Ovary (tissue), 9 donors: ENCODE measurements around the gene RPL15. TPM values are rescaled to one million over a fixed set of nuclear protein-coding genes. Genes with fewer than 3 reads are reported as not detected.
A peak's percentile ranks its signal among the peaks of the same experiment; 100 is the strongest.

Source experiments
- DNase-seq, 5 donors: peaks; one replicate each; pipeline ENCODE4 v3.0.0-alpha.2; 2019 to 2020
- H3K27ac ChIP-seq, 2 donors: fragments of 200-600 bp; one replicate each; pipeline versions ENCODE4 v1.5.1 to v1.8.0; 2019 to 2022
- H3K27me3 ChIP-seq: fragments of 200-600 bp; one replicate; pipeline ENCODE4 v1.8.0; 2022
- H3K36me3 ChIP-seq: fragments of 200-600 bp; sonication (generic); one replicate; pipeline ENCODE4 v1.5.1; 2019
- H3K4me1 ChIP-seq: one replicate; pipeline ENCODE4 v1.8.1; 2013; ENCODE audit warnings: mild to moderate bottlenecking, moderate library complexity; ENCODE audit not compliant: insufficient read depth
- H3K4me3 ChIP-seq: fragments of 200-600 bp; sonication (generic); one replicate; pipeline ENCODE4 v1.5.1; 2017
- H3K9me3 ChIP-seq, 2 donors: fragments of 200-600 bp in 1 of 2; sonication (generic) in 1 of 2; one replicate each; pipeline versions ENCODE4 v1.5.1 to v1.8.1; 2013 to 2019; ENCODE audit warnings: mild to moderate bottlenecking in 1 of 2, moderate library complexity in 1 of 2
- CTCF ChIP-seq, 3 donors: fragments of 450-650 bp in 2 of 3; fragments of 200-600 bp in 1 of 3; IDR thresholded peaks; one replicate each; pipeline versions ENCODE4 v1.5.1 to v1.8.0; 2016 to 2022; ENCODE audit warnings: antibody characterized with exemption in 3 of 3, mild to moderate bottlenecking in 1 of 3
- EP300 ChIP-seq: sonication (generic); formaldehyde crosslinking; IDR thresholded peaks from one replicate; pipeline ENCODE4 v1.6.1; 2017; ENCODE audit warnings: antibody characterized with exemption
- POLR2A ChIP-seq: fragments of 450-650 bp; IDR thresholded peaks from one replicate; pipeline ENCODE4 v1.6.1; 2017; ENCODE audit warnings: antibody characterized with exemption, mild to moderate bottlenecking, moderate library complexity
- WGBS, 3 donors: extraction: QIAGEN DNeasy Blood & Tissue Kit in 1 of 3; methylation state at CpG; one replicate each; pipeline versions ENCODE4 v1.1.5 to v1.1.7; 2013 to 2017; 5-methylcytosine and 5-hydroxymethylcytosine counted together
- intact Hi-C, 4 donors: fragments of 100-400 bp; cut with DNase I; formaldehyde crosslinking; loops; one replicate each; pipeline versions ENCODE4 v1.11.0 to v1.15.1; 2022 to 2023
- polyA plus RNA-seq, 2 donors: library from polyadenylated mRNA; stranded (reverse); fragments of 200-250 nt in 1 of 2; fragments of 350-450 nt in 1 of 2; fragmentation: Illumina TruSeq in 1 of 2; extraction: RNeasy Lipid Tissue Mini Kit (QIAGEN cat#74804) in 1 of 2; gene quantifications; one replicate each; pipeline ENCODE4 v1.2.3, GENCODE V29; 2013 to 2014
- total RNA-seq, 7 donors: library from RNA; depleted of rRNA in 2 of 7; stranded (reverse); fragments of >200 nt in 2 of 7; fragmentation: NEBNext Ultra II Directional in 3 of 7; extraction: Animal tissue kit (Norgen Biotek cat#: 25700) in 3 of 7; gene quantifications; one replicate each; pipeline versions ENCODE4 v1.1.0 to v1.2.4, GENCODE V29; 2016 to 2023
- donor health status: DM: no; HTN: no; CAD: no; lungs with moderate emphysema.
- donor health status: DM: no; HTN: no; CAD: no.
- donor health status: Bipolar disorder and iron deficiency.
- donor health status: DM: yes; HTN: yes; CAD: no.
- donor health status: DM: no; HTN: no; CAD: no.
- donor health status: DM: yes; HTN: yes; CAD: no.

RPL15 gene
- total and polyA plus RNA-seq, 9 donors = 3,013 to 6,966 (median 4,015) TPM

GRCh38 chr3:23944007-23944783, 27.3 kb downstream of the RPL15 start:
- H3K9me3 ChIP-seq = no peaks in the 10 kb centered on the region
- H3K27ac ChIP-seq = peak overlapping the region; percentile 98
- H3K4me3 ChIP-seq = peak overlapping the region; percentile 82
- TF ChIP-seq EP300 (no peak), CTCF (IDR thresholded peaks at IDR 0.05) (no peak), POLR2A (no peak)
- H3K4me1 ChIP-seq = peaks cover 8% of the 10 kb centered on the region
- no peaks in the 10 kb centered on the region for H3K36me3 ChIP-seq
- 6 to 12% (median 7%) methylated on average over 13 of the region's 13 CpGs for WGBS, 3 donors
- no peak for DNase-seq
- no peaks in the 10 kb centered on the region for H3K27me3 ChIP-seq
- intact Hi-C loops = loop anchor here in 2 of 4 donors (2.0 kb wide), 1 partner anchor 27 kb away; the partner anchor contains the start of genes NKIRAS1 (in 2 of the 2) and RPL15 (in 2 of the 2)

GRCh38 chr3:23944861-23945662, 28.1 kb downstream of the RPL15 start, which contains the start of gene NR1D2:
Gene NR1D2 (plus strand): TSS chr3:23945286. CDS start chr3:23945579, 293 bp downstream.
- DNase-seq = peak; percentile 85 to 89 (median 87)
- H3K27me3 ChIP-seq = no peaks in the 10 kb centered on the region
- H3K9me3 ChIP-seq = no peaks in the 10 kb centered on the region
- intact Hi-C loops = loop anchor here in 2 of 4 donors (2.0 kb wide), 1 partner anchor 28 kb away; the partner anchor contains the start of genes NKIRAS1 (in 2 of the 2) and RPL15 (in 2 of the 2)
- TF ChIP-seq CTCF (IDR thresholded peaks at IDR 0.05) = peak in 1 of 3 donors; percentile 37
- TF ChIP-seq POLR2A = peak; percentile 87
- no peak for TF ChIP-seq EP300
- peak within 1 kb of the TSS; percentile 98 for H3K27ac ChIP-seq
- H3K36me3 ChIP-seq = no peaks in the 10 kb centered on the region
- peaks cover 8% of the 10 kb centered on the region for H3K4me1 ChIP-seq
- H3K4me3 ChIP-seq = peak within 1 kb of the TSS; percentile 82
- WGBS, 3 donors = 0 to 1% (median 1%) methylated on average over 40 to 87 of the region's 88 CpGs

GRCh38 chr3:23945663-23945912, 28.7 kb downstream of the RPL15 start:
- intact Hi-C loops = loop anchor here in 2 of 4 donors (2.0 kb wide), 1 partner anchor 29 kb away; the partner anchor contains the start of genes NKIRAS1 (in 2 of the 2) and RPL15 (in 2 of the 2)
- H3K27me3 ChIP-seq = no peaks in the 10 kb centered on the region
- TF ChIP-seq EP300 (no peak), CTCF (IDR thresholded peaks at IDR 0.05) (no peak), POLR2A (no peak)
- H3K4me3 ChIP-seq = peak overlapping the region; percentile 82
- 0 to 1% methylated on average over 19 to 37 of the region's 39 CpGs; no CpG with 5 or more reads in 1 of the 3 donors for WGBS, 3 donors
- no peaks in the 10 kb centered on the region for H3K9me3 ChIP-seq
- peak overlapping the region; percentile 98 for H3K27ac ChIP-seq
- H3K36me3 ChIP-seq = no peaks in the 10 kb centered on the region
- H3K4me1 ChIP-seq = peaks cover 8% of the 10 kb centered on the region
- DNase-seq = no peak

GRCh38 chr3:23945913-23946687, 29.2 kb downstream of the RPL15 start:
- H3K4me3 ChIP-seq = peak overlapping the region; percentile 69
- TF ChIP-seq CTCF (IDR thresholded peaks at IDR 0.05) (peak in 1 of 3 donors; percentile 9), EP300 (peak; percentile 55), POLR2A (peak; percentile 68)
- WGBS, 3 donors = 1% methylated on average over 44 to 86 of the region's 87 CpGs
- no peaks in the 10 kb centered on the region for H3K36me3 ChIP-seq
- peak overlapping the region; percentile 64 to 98 for H3K27ac ChIP-seq
- peak; percentile 98 to 100 (median 99) for DNase-seq
- no peaks in the 10 kb centered on the region for H3K9me3 ChIP-seq
- peaks cover 8% of the 10 kb centered on the region for H3K4me1 ChIP-seq
- intact Hi-C loops = loop anchor here in 3 of 4 donors (2.0 kb wide), 2 partner anchors 27 to 29 kb away; partner anchors contain the start of genes NKIRAS1 (in 2 of the 3) and RPL15 (in 2 of the 3)
- no peaks in the 10 kb centered on the region for H3K27me3 ChIP-seq
